ENCODE measurements around the gene SLC46A3. TPM values are rescaled to one million over a fixed set of nuclear protein-coding genes. Genes with fewer than 3 reads are reported as not detected.

Gene SLC46A3
- polyA plus RNA-seq, 5 donors = 1.5 to 2.1 (median 1.6) TPM

DNA sequence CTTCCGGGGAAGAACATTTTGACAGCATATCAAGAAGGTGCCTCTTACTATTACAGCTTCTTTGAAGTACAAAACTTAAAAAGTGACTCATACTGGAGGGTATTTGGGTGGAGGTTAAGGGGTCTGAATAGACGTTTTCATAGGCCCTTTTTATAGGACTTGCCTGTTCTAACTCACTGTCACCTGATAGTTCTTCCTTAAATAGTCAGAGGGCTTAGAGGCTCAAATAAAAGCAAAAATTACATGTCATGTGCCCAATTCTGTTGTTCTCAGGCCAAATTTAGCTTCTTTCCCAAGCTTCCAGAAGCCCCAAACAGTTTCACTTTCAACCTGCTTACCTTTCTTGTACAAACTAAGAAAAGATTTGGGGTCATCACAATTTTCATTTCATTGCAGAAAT lies 16.1 kb upstream of the SLC46A3 start:
- DNase-seq = no peak

DNA sequence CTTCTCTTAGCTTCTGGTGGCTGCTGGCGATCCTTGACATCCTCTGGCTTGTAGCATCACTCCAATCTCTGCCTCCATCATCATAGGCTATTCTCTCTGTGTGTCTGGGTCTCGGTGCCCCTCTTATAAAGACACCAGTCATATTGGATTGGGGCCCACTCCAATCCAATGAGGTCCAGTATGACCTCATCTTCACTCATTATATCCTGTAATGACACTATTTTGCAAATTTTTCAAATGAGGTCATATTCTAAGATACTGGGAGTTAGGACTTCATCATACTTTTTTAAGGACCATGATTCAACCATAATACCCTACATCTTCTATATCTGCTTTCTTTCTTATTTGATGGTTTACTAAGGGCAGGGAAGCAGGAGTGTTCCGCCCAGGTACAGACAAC lies 12.0 kb upstream of the SLC46A3 start:
- DNase-seq = no peak

DNA sequence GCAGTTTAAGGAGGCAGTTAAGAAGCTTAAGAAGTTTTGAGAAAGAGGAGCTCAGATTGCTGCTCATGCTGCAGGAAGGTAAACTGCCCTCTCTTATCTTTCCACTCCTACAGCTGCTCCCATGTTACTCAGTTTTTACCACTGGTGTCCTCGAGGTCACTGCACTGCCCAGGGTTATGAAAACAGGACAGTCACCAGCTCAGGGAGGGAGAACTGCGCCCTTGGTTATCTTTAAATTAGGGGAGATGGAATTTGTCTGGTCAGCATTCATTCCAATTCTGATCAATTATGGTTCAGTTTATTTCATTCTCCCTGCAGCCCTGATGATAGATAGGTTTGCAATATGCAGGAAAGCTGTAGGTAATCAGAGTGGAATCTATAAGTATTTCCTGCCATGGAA lies 10.8 kb upstream of the SLC46A3 start:
- no peak for DNase-seq

DNA sequence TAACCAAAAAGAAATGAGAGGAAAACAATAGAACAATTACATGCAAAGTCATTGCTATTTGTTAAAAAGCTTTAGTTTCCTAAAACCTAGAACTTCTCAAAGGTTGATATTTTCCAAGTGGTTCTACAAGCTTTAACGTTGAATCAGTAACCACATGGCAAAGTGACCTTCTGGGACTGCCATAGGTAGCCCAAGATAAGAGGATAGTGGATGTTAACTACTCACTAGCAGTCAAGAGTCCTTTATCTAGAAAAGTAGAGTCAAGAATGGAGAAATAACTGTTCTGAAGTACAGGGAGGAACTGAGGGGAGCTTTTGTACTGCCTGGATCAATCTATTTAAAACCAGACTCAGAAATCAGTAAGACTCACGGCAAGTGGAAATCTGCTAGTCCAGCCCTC lies 9.9 kb upstream of the SLC46A3 start:
- DNase-seq = no peak

DNA sequence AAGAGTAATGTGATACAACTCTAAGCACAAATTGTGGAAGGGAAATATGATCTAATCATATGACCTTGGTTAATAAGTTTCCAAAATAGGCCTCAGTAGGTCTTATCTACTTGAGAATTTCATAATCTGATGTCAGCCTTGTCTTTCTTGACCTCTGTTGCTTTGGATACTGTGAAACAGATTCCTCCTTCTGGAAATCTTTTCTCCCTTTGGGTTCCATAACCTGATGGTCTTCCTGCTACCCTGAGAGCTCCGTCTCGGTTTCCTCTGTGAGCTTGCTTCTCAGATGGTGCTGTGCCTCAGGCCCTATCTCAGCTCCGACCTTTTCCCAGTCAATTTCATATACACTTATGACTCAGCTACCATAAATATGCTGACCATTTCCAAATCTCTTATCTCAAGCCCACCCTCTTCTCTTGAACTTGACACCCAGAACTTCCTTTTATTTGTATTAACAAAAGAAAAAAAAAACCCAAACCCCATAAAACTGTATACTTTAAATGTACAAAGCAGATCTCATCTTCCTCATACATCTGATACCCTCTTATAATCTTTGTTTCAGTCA lies 6.4 kb upstream of the SLC46A3 start:
- DNase-seq = no peak

DNA sequence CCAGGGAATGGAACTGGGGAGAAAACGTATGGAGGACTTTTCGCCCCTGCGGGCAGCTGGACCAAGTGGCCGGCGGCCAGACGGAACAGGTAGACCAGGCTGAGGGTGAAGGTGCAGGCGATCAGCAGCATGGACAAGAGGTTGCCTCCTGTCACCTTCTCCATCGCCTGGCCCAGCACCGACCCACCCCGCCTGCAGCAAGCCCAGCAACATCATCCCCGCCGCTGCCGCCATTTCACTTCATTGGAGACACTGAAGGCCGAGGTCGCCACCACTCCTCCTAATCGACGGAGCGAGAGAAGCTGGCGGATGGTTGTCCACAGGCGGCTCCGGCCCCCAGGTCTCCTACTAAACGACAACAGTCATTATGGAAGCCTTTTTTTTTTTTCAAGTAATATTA lies 5.0 kb upstream of the SLC46A3 start:
- no peak for DNase-seq

DNA sequence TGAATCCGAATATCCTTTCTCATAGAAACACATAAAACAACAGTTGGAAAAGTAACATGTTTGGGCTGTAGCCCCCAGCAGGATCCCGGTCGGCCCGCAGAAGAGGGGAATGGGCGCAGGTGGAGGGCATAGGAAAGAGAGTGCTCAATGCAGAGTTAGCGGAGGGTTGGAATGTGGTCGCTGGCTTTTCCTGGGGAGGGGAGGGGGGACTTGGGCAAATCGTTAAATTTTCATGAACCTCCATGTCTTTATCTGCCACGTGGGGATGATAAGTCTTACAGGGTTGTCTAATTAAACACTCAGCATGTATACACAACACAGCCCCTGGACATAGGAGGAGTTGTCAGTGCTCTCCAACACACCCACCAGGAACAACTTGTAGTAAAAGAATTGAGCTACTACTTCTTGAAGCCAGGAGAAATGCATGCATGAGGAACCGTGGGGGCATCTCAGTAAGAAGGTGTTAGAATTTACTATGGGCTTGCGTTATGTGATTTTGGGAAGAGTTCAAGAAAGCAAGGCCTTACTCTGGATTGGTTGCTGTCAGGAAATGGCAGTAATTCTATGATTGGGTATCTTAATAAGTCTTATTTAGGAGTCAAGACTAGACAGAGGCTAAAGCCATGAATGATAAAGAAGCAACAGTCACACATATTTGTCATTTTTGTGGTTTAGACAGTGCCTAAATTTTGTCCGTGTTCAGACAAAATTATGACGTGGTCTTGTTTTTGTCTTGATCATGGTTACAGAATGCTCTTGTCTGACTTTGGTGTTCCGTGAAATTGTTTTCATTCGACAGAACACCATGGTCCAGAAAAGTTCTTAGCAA lies 671 bp upstream of the SLC46A3 start:
- DNase-seq = no peak

DNA sequence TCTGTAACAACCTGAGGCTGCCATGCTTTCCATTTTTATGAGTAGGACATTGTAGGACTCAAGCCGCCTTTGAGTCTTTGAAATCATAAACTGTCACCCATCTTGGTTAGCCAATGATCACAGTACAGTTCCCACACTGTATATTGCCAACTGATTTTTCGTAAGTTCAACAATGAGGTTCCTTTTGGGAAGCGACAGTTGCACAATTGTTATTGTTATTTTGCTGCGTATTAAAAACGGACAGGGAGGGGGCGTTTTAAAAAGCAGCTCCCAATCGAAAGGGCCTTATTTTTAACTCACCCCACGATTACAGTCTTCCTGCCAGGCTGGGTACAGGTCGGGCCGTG lies 601 bp downstream of the SLC46A3 start:
- no peak for DNase-seq

DNA sequence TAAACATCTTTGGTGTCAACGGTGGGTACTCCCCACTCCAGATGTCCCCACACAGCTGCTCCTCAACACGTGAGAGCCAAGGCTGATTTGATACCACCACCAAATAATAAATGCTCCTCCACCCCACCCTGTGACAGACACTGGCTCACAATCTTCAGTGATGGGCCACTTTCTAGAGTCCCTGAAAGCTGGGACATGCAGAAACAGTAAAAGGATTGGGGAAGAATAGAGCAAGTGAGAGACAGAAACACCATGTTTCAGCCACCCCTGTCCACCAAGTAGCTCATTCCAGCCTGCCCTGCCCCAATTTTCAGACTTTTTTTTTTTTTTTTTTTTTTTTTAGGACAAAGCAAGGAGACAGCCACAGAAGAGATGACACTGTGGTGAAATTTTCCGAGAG lies 1.6 kb downstream of the SLC46A3 start:
- no peak for DNase-seq

DNA sequence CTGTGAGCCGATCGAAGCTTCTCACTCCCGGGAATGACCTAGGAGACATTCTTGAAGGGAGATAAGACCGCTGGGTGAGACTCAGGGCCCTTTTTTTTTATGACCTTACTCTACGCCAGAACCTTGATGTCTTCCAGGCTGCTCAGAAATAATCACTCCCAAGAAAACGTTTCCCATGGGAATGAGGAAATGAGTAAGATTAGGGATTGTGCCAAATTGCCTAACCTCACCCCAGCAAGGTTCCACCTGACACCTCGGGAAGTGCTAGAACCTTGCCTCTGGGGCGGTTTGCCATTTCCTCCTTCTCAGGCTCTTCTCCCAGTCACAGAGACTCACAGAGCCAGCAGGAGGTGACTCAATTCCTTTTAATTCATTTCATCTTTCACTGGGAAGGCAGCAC lies 2.3 kb downstream of the SLC46A3 start:
- no peak for DNase-seq

DNA sequence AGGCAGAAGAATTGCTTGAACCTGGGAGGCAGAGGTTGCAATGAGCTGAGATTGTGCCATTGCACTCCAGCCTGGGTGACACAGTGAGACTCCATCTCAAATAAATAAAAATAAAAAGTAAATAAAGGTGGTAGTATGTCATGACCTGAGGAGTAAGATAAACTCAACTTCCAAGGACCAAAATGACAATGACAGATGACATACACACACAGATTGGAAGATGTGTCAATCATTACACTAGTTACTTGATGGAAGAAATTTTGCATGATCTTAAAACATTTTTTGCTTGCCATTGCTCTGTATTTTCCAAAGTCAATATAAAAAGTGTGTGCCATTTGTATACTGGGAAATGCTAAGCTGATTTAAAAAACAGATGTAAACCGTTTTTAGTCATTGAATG lies 4.1 kb downstream of the SLC46A3 start:
- no peak for DNase-seq

DNA sequence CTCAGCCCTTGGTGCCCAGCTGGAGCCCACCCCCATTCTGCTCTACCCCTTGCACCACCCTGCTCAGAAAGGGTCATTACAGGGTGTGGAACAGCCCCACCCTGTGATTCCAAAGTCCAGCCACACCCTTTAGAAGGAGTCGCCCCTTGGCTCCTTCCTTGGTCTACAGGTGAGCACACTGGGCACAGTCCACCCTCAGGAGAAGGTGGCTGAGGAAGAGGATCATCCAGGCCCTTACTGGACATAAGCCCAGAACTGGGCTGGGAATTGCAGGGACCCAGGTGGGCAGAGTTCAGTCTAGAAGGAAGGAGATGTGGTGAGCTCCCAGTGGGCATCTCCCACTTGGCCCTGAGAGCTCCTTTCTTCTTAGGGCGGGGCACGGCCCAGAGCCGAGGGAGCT lies 8.6 kb downstream of the SLC46A3 start:
- DNase-seq = no peak

DNA sequence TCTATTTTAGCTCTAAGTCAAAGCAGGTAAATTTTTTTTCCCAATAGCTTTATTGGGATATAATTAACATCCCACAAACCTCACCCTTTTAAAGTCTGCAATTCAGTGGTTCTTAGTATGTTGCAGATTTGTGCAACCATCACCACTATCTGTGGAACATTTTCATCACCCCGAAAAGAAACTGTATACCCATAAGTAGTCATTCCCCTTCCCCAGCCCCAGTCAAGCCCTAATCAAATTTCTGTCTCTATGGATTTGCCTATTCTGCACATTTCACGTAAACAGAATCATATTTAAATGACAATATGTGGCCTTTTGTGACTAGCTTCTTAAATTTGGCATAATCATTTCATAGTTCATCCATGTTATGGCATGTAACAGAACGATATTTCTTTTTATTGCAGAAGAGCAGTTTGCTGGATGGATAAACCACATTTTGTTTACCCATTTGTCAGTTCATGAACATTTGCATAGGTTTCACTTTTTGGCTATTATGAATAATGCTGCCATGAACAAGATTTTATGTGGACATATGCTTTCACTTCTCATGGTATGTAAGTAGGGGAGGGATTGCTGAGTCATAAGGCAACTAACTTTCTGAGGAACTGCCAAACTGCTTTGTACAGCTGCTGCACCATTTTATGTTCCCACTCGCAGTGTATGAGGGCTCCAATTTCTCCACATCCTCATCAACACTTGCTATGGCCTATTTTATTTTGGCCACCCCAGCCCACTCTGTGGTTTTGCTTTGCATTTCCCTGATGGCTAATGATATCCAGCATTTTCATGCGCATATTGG lies 10.9 kb downstream of the SLC46A3 start:
- no peak for DNase-seq

DNA sequence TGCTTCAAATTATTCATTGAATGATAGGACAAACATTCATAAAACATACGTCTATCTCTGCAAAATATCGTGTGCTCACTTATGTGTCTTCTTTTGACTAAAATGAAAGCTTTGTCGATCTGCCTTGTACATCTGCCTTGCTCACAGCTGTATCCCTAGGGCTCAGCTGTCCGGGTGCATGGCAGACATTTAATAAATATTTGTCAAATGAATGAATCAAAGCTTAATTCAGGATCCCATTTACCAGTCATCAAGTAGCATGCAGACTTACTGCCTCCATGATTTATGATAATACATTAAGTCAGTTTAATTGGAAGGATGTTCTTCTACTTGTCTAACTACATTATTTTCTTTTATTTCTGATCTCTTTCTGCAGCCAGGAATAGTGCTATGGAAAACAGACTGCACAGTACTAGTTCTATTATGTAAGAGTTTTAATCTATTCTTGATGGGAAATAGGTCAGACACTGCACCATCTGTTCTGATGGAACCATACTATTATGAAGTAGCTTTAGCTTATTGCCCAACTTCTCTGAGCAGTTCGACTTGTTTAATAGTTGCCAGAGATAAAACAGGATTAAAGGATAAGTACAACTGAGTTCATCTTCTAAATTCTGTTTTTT lies 13.2 kb downstream of the SLC46A3 start:
- DNase-seq = peak; percentile 56 to 64

DNA sequence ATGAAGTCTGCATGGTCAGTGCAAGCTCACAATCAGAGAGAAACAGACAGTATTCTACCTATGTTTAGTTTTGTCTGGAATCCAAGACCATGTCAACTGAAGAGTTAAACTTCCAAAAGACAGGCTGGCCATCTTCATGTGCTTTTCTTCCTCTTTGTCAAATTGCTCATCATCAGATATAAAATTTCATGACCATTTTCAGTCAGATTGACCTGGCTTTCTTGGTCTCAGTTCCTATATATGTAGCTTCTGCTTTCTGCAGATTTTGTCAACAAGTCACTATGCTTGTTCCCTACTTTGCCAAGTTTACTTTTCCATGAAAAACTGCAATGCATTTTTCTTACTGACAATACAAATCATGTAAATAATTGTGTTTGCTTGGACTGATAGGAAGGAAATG lies 13.9 kb downstream of the SLC46A3 start:
- DNase-seq = no peak

DNA sequence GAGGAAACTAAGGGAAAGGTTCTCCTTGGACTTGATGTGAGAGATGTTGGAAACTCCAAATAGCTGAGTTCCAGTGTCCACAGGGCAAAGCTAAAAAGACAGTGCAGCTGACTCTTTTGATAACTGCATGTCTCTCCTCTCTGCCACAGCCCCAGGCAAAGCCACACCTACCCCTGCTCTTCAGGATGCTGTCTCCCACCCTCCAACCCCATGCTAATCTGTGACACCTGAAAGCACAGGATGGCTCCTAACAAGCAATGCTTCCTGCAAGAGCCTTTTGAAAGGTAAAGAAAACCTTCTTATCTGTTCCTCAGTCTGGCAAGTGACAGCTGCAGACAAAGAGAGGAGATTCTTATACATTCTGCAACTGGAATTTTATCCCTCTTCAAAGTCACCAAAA lies 14.5 kb downstream of the SLC46A3 start:
- DNase-seq = no peak

DNA sequence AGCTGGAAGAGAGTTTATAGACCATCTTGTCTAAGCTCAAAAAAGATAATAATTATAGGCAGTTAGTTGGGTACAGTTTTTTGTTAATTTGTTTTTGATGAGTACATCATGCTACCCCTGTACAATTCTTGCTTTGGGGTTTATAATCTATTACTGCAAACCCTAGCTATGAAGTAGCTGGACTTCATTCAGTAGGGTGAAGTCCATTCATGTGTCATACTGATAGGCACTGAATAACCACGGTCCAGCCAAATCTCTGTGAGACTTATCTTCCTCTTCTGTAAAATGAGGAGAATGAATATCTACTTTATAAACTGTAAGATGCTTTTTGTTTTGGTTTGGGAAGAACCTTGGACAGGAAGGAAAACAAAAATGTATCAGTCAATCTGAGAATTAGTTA lies 19.5 kb downstream of the SLC46A3 start:
- no peak for DNase-seq

DNA sequence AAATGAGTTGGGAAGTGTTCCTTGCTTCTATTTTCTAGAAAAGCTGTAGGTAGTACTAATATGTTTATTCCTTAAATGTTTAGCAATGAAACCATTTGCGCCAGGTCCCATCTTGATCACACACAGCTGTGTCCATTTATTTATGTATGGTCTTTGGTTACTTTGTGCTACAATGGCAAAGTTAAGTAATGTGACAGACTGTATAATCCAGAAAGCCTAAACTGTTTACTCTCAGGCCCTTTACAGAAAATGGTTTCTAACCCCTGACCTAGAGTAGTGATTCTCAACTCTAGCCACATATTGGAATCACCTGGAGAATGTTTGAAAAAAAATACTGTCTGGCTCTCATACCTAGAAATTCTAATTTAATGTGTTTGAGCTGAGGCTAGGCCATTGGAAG lies 21.3 kb downstream of the SLC46A3 start:
- no peak for DNase-seq

DNA sequence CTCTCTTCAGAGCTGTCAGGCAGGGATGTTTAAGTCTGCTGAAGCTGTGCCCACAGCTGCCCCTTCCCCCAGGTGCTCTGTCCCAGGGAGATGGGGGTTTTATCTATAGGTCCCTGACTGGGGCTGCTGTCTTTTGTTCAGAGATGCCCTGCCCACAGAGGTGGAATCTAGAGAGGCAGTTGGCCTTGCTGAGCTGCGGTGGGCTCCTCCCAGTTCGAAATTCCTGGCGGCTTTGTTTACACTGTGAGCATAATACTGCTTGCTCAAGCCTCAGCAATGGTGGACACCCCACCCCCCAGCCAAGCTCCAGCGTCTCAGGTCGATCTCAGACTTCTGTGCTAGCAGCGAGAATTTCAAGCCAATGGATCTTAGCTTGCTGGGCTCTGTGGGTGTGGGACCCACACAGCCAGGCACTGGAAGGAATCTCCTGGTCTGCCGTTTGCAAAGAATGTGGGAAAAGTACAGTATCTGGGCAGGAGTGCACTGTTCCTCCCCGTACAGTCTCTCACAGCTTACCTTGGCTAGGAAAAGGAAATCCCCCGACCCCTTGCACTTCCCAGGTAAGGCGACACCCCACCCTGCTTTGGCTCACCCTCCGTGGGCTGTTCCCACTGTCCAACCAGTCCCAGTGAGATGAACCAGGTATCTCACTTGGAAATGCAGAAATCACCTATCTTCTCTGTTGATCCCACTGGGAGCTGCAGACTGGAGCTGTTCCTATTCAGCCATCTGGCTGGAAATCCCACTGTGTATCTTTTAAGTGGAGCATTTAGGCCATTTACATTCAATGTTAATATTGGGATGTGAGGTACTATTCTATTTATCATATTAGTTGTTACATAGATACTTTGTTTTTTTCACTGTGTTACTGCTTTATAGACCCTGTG lies 24.9 kb downstream of the SLC46A3 start:
- DNase-seq = peak in 1 of 2 donors; percentile 17

DNA sequence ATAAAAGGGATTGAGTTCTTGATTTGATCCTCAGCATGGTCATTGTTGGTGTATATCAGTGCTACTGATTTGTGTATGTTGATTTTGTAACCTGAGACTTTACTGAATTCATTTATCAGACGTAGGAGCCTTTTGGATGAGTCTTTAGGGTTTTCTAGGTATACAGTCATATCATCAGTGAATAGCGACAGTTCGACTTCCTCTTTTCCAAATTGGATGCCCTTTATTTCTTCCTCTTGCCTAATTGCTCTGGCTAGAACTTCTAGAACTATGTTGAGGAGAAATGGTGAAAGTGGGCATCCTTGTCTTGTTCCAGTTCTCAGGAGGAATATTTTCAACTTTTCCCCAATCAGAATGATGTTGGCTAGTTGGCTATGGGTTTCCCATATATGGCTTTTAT lies 32.9 kb downstream of the SLC46A3 start:
- no peak for DNase-seq

DNA sequence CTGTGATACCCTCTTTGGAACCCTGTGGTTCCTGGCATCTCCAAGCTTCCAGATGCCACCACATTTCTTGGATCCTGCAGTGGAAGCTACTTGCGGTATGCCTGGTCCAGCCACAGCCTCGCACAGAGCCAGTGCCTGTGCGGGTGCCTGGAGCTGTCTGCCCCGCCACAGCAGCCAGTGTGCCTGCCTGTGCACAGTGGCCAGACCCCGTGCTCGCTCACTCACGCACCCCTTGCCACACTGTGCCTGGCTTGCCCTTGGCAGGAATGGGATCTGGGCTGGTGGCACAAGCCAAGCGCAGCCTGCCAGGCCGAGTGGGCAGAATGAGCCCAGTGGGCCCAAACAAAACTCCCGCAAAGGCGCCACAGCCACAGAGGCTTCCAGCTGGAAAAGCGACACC lies 33.7 kb downstream of the SLC46A3 start:
- DNase-seq = no peak

DNA sequence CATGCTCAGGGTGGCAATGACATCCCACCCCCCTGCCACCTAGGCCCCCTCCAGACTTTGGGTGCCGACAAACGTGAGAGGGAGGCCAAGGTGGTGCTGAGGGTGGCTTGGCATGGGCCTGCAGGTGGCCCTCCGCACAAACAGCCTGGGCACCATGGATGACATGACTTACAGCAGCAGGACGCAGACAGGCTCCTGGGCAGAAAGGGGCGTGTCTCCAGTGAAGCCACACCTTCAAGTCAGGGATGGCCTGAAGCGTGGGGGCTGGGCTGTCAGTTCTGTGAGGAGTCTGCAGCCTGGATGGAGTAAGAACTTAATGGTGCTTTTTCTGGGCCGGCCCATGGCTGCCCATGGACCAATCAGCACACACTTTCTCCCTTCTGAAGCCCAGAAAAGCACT lies 34.5 kb downstream of the SLC46A3 start:
- DNase-seq = no peak

Measured in right lung (tissue), 5 donors.